VCaP (cell line): ENCODE measurements around the gene IQSEC1.
A peak's percentile ranks its signal among the peaks of the same experiment; 100 is the strongest.

Experiments used
- H3K27ac ChIP-seq: fragments of 450-650 bp; 2 replicates; pipeline ENCODE4 v1.5.1; 2017
- CTCF ChIP-seq: fragments of 450-650 bp; conservative IDR thresholded peaks from 2 replicates; pipeline ENCODE4 v1.5.1; 2017; ENCODE audit warnings: mild to moderate bottlenecking, moderate library complexity

Gene IQSEC1

GRCh38 chr3:12953201-12953995, 119.8 kb downstream of the IQSEC1 start:
- no peak for TF ChIP-seq CTCF
- peak overlapping the region; percentile 77; the same call in 1 of the 2 replicates for H3K27ac ChIP-seq

GRCh38 chr3:12952343-12953200, 120.7 kb downstream of the IQSEC1 start:
- peak overlapping the region; percentile 77; the same call in 1 of the 2 replicates for H3K27ac ChIP-seq
- TF ChIP-seq CTCF = no peak

- H3K27ac ChIP-seq = peak overlapping the region; percentile 37; the same call in 1 of the 2 replicates
- no peak for TF ChIP-seq CTCF
Observed at GRCh38 chr3:12948891-12949711, 124.1 kb downstream of the IQSEC1 start.

GRCh38 chr3:12948371-12948770, 124.9 kb downstream of the IQSEC1 start:
- no peak for TF ChIP-seq CTCF
- H3K27ac ChIP-seq = peak overlapping the region; percentile 37

- H3K27ac ChIP-seq = peak overlapping the region; percentile 37
- no peak for TF ChIP-seq CTCF
Observed at GRCh38 chr3:12947504-12948369, 125.5 kb downstream of the IQSEC1 start.

GRCh38 chr3:12946649-12947316, 126.4 kb downstream of the IQSEC1 start:
- no peak for TF ChIP-seq CTCF
- peak overlapping the region; percentile 37; the same call in 1 of the 2 replicates for H3K27ac ChIP-seq
